Kidney epithelial cell (primary cell): ENCODE results near the gene ADCY2. TPM values are rescaled to one million over a fixed set of nuclear protein-coding genes. Genes with fewer than 3 reads are reported as not detected.

ENCODE experiments used
- DNase-seq: peaks from one replicate; pipeline ENCODE4 v3.0.0-alpha.2; 2010; ENCODE audit warnings: low read depth
- H3K27me3 ChIP-seq: 2 replicates; pipeline ENCODE4 v1.6.0; 2011; ENCODE audit warnings: low read length; ENCODE audit not compliant: control insufficient read depth, insufficient read depth
- H3K36me3 ChIP-seq: 2 replicates; pipeline ENCODE4 v1.5.1; 2011; ENCODE audit warnings: low read length; ENCODE audit not compliant: control insufficient read depth, insufficient read depth
- H3K4me3 ChIP-seq: 2 replicates; pipeline ENCODE4 v1.5.1; 2011; ENCODE audit warnings: low read depth, mild to moderate bottlenecking, control low read depth, low read length
- CTCF ChIP-seq: IDR thresholded peaks from 2 replicates; pipeline ENCODE4 v1.5.1; 2011; ENCODE audit warnings: mild to moderate bottlenecking, moderate library complexity, low read length, control low read depth, inconsistent platforms; ENCODE audit not compliant: insufficient read depth, poor library complexity, severe bottlenecking
- total RNA-seq: library from RNA; depleted of rRNA; stranded (reverse); fragments of >200 nt; gene quantifications from 2 replicates; pipeline ENCODE4 v1.2.3, GENCODE V29; 2015

ADCY2 gene
- total RNA-seq, 1 donor from 2014 or later = 0.25 TPM

DNA sequence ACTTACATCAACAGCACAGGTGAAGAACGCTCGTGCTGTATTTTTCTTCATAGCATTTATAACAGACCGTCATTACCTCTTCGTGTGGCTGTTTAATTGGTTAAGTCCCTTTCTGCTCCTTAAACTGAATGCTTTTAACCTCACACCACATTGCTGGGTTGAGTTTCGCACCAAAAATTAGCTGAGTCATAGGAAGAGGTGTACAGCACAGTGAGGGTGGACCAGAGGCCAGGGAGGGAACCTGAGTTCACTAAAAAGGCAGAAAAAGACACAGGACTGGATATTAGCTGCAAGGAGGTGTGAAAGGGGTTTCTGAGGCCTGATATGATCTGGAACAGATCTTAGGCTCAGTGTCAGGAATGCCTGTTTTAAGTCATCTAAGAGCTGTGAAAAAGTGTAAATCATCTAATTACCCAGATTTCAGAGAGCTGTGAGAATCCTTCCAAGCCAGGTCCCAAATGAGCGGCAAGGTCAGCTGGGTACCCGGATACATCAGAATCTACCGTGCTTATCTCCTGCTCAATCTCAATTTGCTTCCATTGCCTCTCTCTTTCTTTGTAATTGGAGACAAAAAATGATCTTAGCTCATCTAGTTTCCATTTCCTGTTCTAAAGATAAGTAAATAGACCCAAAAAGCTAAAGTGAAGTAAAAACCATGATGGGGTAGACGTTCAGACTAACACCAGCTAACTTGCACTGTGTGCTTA lies 462.1 kb downstream of the ADCY2 start:
- DNase-seq = no peak
- Histone ChIP-seq H3K27me3 (no peaks in the 10 kb centered on the region), H3K4me3 (no peak overlapping the region), H3K36me3 (peaks cover 1% of the 10 kb centered on the region)
- TF ChIP-seq CTCF = no peak

- Histone ChIP-seq H3K4me3 (no peak overlapping the region), H3K27me3 (no peaks in the 10 kb centered on the region), H3K36me3 (no peaks in the 10 kb centered on the region)
- no peak for TF ChIP-seq CTCF
- no peak for DNase-seq
These were observed 470.3 kb downstream of the ADCY2 start for GRCh38 chr5:7866196-7866595.

DNA sequence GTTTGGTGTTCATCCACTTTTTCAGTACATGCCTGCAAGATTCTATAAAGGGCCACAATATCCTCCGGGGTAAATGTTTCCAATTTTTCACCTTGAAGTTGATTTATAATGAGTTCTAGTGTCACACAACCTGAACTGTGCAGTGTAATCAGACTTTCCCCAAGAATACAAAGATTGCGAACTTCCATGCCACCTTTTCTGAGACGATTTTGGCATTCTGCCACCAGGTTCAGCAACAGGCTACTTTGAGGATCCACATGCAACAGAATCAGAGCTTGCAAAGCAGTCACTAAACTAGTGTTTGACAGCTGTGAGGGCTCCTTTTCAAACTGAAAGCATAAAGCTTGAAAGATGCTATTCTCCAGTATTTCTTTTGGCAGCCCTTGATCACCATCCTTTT lies 471.3 kb downstream of the ADCY2 start:
- H3K4me3 ChIP-seq = no peak overlapping the region

DNA sequence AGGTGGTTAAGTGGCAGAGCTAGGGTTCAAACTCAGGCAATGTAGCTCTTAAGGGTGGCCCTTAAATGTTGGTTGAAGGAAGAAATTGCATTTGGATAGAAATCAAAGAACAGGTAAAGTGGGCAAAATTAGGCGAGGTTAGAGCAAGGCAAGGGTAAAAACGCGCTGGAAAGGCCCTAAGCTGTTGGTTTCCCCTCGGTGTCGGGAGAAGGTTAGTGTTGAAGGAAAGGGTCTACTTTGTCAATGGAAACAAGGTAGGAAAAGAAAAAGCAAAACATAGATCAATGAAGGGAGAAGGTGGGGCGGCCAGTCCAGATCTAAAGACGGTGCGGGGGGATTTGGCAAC lies 472.5 kb downstream of the ADCY2 start:
- Histone ChIP-seq H3K4me3 (peak overlapping the region; percentile 86), H3K27me3 (no peaks in the 10 kb centered on the region), H3K36me3 (no peaks in the 10 kb centered on the region)
- no peak for TF ChIP-seq CTCF
- DNase-seq = no peak

More for the DNA sequence above, 471.3 kb downstream of the ADCY2 start:
- TF ChIP-seq CTCF = no peak
- H3K27me3 ChIP-seq = no peaks in the 10 kb centered on the region
- DNase-seq = no peak
- H3K36me3 ChIP-seq = no peaks in the 10 kb centered on the region

GRCh38 chr5:7868773-7869473 lies 473.0 kb downstream of the ADCY2 start, which contains the start of the genes FASTKD3 and MTRR:
Gene FASTKD3, minus strand, starts transcription at chr5:7869031. Its CDS starts 948 bp downstream, at chr5:7868083.
Gene MTRR, plus strand, starts transcription at chr5:7869148. Its CDS starts 1,647 bp downstream, at chr5:7870795.
- peak within 1 kb of the TSS; percentile 86 for H3K4me3 ChIP-seq
- DNase-seq = peak; percentile 71
- H3K27me3 ChIP-seq = no peaks in the 10 kb centered on the region
- TF ChIP-seq CTCF = no peak
- H3K36me3 ChIP-seq = no peaks in the 10 kb centered on the region
